OCI-LY3 (cell line): ENCODE data around the gene WNT9B.

Experiments used
- CTCF ChIP-seq: fragments of 200-600, 300-600 bp; sonication (generic); IDR thresholded peaks from 2 replicates; pipeline ENCODE4 v1.5.1; 2014; ENCODE audit warnings: antibody characterized with exemption, low read length, low read depth
- EZH2phosphoT487 ChIP-seq: fragments of 200-600 bp; shearing (Covaris generic); IDR thresholded peaks from 2 replicates; pipeline ENCODE4 v1.6.1; 2018; ENCODE audit warnings: antibody characterized with exemption, mixed run types, low read depth

- TF ChIP-seq CTCF (no peak), EZH2phosphoT487 (no peak)
Measured at GRCh38 chr17:46818929-46819859, 32.2 kb upstream of the WNT9B start.
